HepG2 (cell line): Measurements from ENCODE around the gene EIF3A. TPM values are rescaled to one million over a fixed set of nuclear protein-coding genes. Genes with fewer than 3 reads are reported as not detected.
A peak's percentile ranks its signal among the peaks of the same experiment; 100 is the strongest.

Experiments
- FIP1L1 ChIP-seq: fragments of 200-400 bp; formaldehyde crosslinking; IDR thresholded peaks from 2 replicates; pipeline ENCODE4 v1.6.1; 2018; ENCODE audit warnings: low read depth, mild to moderate bottlenecking, low read length, moderate library complexity, borderline replicate concordance; ENCODE audit not compliant: insufficient read depth
- JUND ChIP-seq: sonication (generic); formaldehyde crosslinking; IDR thresholded peaks from 2 replicates; pipeline ENCODE4 v1.8.0; 2022; ENCODE audit warnings: mild to moderate bottlenecking, missing genetic modification reagents
- PHB2 ChIP-seq: fragments of 450-650 bp; IDR thresholded peaks from 2 replicates; pipeline ENCODE4 v1.6.1; 2018; ENCODE audit not compliant: partially characterized antibody
- POLR2AphosphoS2 ChIP-seq: IDR thresholded peaks from 2 replicates; pipeline ENCODE4 v1.6.1; 2011; ENCODE audit warnings: low read depth, low read length, improper control_type of control experiment
- SP5 ChIP-seq: IDR thresholded peaks from 2 replicates; pipeline ENCODE4 v1.6.1; 2016; ENCODE audit warnings: low read depth, borderline replicate concordance
- TBX2 ChIP-seq: sonication (generic); formaldehyde crosslinking; IDR thresholded peaks from 2 replicates; pipeline ENCODE4 v1.5.0; 2020; ENCODE audit warnings: missing genetic modification reagents, mild to moderate bottlenecking, borderline replicate concordance
- ZC3H13 ChIP-seq: sonication (generic); formaldehyde crosslinking; IDR thresholded peaks from 2 replicates; pipeline ENCODE4 v1.8.1; 2023; ENCODE audit warnings: mild to moderate bottlenecking, missing genetic modification reagents, moderate library complexity
- ZC3H4 ChIP-seq: sonication (generic); formaldehyde crosslinking; IDR thresholded peaks from 2 replicates; pipeline ENCODE4 v1.4.0; 2020; ENCODE audit warnings: missing genetic modification reagents, borderline replicate concordance
- ZFP36L2 ChIP-seq: sonication (generic); formaldehyde crosslinking; IDR thresholded peaks from 2 replicates; pipeline ENCODE4 v1.4.0; 2020; ENCODE audit warnings: missing genetic modification reagents
- ZFX ChIP-seq: sonication (generic); formaldehyde crosslinking; IDR thresholded peaks from 2 replicates; pipeline ENCODE4 v1.4.0; 2020; ENCODE audit warnings: mild to moderate bottlenecking, low read depth, missing genetic modification reagents, moderate library complexity
- ZNF317 ChIP-seq: sonication (generic); formaldehyde crosslinking; IDR thresholded peaks from 2 replicates; pipeline ENCODE4 v1.5.0; 2020; ENCODE audit warnings: mild to moderate bottlenecking, missing genetic modification reagents
- ZNF644 ChIP-seq: IDR thresholded peaks from 2 replicates; pipeline ENCODE4 v1.6.1; 2016; ENCODE audit warnings: low read depth
- ZNF724P ChIP-seq: sonication (generic); formaldehyde crosslinking; IDR thresholded peaks from 2 replicates; pipeline ENCODE4 v1.8.0; 2022; ENCODE audit warnings: missing genetic modification reagents, borderline replicate concordance
- polyA plus RNA-seq, 8 experiments: library from polyadenylated mRNA; depleted of rRNA in 3 of 8; stranded (reverse) in 7 of 8; unstranded in 1 of 8; fragments of >200 nt; fragmentation: Illumina TruSeq in 4 of 8; extraction: Trizol in 4 of 8; gene quantifications; 2 replicates each; pipeline versions ENCODE4 v1.2.1 to v1.2.3, GENCODE V29; 2011 to 2016; ENCODE audit warnings: low read depth in 4 of 8, missing spikeins in 1 of 8, mixed read lengths in 1 of 8; ENCODE audit not compliant: insufficient read depth in 1 of 8
- total RNA-seq, 5 experiments: library from RNA; depleted of rRNA; stranded (reverse); fragments of >200 nt; fragmentation: Illumina TruSeq; extraction: Trizol; gene quantifications; 2 replicates each; pipeline ENCODE4 v1.2.3, GENCODE V29; 2016; ENCODE audit warnings: low read depth in 1 of 5
- TF ChIP-seq, protein P1 (sequence below), 2 experiments: IDR thresholded peaks; 2 replicates each; pipeline ENCODE4 v1.6.1; 2011 to 2012; ENCODE audit warnings: low read length in 2 of 2, borderline replicate concordance in 1 of 2, low read depth in 1 of 2, mild to moderate bottlenecking in 1 of 2, moderate library complexity in 1 of 2
- TF ChIP-seq, protein P2 (sequence below): sonication (generic); formaldehyde crosslinking; IDR thresholded peaks from 2 replicates; pipeline ENCODE4 v1.8.1; 2023; ENCODE audit warnings: mild to moderate bottlenecking, moderate library complexity, missing genetic modification reagents
- TF ChIP-seq, protein P3 (sequence below): fragments of 450-650 bp; IDR thresholded peaks from 2 replicates; pipeline ENCODE4 v1.6.1; 2017
- TF ChIP-seq, protein P4 (sequence below), 2 experiments: sonication (generic) in 1 of 2; formaldehyde crosslinking in 1 of 2; IDR thresholded peaks; 2 replicates each; pipeline versions ENCODE4 v1.4.0 to v1.6.1; 2016 to 2020; ENCODE audit warnings: borderline replicate concordance in 1 of 2, low read depth in 1 of 2, mild to moderate bottlenecking in 1 of 2, missing genetic modification reagents in 1 of 2

EIF3A gene
- total and polyA plus RNA-seq, 2 of the 13 experiments (the other 11 are each of a cell fraction or from before 2014, with no cell fraction given), result 25.6 to 117 TPM

DNA sequence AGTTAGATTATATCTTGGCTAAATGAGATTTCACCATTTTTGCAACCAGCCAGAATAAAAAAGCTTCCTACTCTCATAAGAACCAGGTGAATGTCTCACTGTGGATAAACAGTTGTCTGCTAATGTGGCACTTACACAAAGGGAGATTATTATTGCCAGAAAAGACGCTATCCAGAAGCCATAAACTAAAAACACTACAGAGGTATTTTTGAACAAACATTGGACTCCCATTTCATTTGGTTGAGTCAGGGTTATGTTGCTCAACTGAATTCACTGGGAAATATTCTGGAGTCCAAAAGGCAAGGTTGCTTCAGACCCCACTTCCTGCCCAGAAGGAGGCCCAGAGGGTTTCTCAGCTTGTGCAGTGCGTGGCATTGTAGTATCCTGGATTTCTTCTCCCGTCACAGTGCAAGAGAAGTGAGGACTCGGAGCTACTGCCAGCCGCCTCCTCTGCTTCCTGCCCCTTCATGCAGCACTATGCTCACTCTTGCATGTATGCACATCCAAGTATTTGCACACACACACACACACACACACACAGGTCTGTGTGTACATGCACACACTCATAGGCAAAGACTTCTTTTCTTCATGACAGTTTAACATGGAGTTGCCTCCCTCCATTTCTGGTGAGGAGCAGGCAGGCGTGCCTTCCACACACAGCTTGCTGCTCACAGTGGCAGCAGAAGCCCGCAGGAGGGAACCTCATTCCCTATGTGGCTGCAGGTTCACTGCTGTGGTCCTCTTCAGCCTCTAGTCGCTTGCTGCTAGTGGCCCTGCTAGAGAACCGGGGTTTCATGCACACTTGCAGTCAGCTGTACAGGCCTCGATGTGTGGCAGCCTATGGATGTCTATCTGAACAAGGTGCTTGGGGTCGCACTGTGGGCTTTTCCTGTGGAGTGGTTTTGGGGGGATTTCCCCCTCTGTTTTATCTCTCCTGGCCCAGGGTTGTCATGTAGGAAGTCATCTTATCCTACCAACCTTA is 33.4 kb upstream of the EIF3A start (continued):
- TF ChIP-seq, protein P1, sequence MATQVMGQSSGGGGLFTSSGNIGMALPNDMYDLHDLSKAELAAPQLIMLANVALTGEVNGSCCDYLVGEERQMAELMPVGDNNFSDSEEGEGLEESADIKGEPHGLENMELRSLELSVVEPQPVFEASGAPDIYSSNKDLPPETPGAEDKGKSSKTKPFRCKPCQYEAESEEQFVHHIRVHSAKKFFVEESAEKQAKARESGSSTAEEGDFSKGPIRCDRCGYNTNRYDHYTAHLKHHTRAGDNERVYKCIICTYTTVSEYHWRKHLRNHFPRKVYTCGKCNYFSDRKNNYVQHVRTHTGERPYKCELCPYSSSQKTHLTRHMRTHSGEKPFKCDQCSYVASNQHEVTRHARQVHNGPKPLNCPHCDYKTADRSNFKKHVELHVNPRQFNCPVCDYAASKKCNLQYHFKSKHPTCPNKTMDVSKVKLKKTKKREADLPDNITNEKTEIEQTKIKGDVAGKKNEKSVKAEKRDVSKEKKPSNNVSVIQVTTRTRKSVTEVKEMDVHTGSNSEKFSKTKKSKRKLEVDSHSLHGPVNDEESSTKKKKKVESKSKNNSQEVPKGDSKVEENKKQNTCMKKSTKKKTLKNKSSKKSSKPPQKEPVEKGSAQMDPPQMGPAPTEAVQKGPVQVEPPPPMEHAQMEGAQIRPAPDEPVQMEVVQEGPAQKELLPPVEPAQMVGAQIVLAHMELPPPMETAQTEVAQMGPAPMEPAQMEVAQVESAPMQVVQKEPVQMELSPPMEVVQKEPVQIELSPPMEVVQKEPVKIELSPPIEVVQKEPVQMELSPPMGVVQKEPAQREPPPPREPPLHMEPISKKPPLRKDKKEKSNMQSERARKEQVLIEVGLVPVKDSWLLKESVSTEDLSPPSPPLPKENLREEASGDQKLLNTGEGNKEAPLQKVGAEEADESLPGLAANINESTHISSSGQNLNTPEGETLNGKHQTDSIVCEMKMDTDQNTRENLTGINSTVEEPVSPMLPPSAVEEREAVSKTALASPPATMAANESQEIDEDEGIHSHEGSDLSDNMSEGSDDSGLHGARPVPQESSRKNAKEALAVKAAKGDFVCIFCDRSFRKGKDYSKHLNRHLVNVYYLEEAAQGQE (IDR thresholded peaks at IDR 0.05; ENCODE audit: borderline replicate concordance in 1 of 2, low read depth in 1 of 2, low read length in 2 of 2), result peak in 1 of 2 experiments; percentile 70; a peak in 2 of 4 replicates
- TF ChIP-seq ZNF724P (CRISPR knock-in tag), result no peak
- peak; percentile 60; the same call in 1 of the 2 replicates for TF ChIP-seq POLR2AphosphoS2
- no peak for TF ChIP-seq ZC3H13
- no peak; the same call in 1 of the 2 replicates for TF ChIP-seq ZC3H4 (CRISPR knock-in tag)
- TF ChIP-seq ZFP36L2 (CRISPR knock-in tag), result no peak
- TF ChIP-seq, protein P2, sequence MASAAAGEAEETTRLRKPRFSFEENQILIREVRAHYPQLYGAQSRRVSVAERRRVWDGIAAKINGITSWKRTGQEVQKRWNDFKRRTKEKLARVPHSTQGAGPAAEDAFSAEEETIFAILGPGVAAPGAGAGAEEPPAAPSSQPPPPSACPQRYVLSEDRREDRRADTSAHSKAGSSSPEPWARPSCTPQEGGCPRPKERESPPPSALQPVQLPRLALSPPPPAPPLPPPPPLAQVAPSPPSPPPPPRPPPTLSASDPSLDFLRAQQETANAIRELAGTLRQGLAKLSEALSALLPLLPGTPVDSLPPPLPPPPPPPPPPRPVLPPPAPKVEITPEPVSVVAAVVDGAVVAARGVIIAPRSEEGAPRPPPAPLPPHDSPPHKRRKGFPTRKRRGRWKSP (CRISPR knock-in tag), result no peak
- TF ChIP-seq ZNF317 (CRISPR knock-in tag), result 0 out of 2 replicates have a peak, but pooled peaks have one; percentile 47
- no peak for TF ChIP-seq PHB2
- no peak for TF ChIP-seq SP5 (CRISPR knock-in tag)
- peak; percentile 67; the same call in 1 of the 2 replicates for TF ChIP-seq ZFX (CRISPR knock-in tag)
- peak; percentile 92 for TF ChIP-seq JUND
- TF ChIP-seq, protein P3, sequence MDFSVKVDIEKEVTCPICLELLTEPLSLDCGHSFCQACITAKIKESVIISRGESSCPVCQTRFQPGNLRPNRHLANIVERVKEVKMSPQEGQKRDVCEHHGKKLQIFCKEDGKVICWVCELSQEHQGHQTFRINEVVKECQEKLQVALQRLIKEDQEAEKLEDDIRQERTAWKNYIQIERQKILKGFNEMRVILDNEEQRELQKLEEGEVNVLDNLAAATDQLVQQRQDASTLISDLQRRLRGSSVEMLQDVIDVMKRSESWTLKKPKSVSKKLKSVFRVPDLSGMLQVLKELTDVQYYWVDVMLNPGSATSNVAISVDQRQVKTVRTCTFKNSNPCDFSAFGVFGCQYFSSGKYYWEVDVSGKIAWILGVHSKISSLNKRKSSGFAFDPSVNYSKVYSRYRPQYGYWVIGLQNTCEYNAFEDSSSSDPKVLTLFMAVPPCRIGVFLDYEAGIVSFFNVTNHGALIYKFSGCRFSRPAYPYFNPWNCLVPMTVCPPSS, result no peak
- TF ChIP-seq, protein P4, sequence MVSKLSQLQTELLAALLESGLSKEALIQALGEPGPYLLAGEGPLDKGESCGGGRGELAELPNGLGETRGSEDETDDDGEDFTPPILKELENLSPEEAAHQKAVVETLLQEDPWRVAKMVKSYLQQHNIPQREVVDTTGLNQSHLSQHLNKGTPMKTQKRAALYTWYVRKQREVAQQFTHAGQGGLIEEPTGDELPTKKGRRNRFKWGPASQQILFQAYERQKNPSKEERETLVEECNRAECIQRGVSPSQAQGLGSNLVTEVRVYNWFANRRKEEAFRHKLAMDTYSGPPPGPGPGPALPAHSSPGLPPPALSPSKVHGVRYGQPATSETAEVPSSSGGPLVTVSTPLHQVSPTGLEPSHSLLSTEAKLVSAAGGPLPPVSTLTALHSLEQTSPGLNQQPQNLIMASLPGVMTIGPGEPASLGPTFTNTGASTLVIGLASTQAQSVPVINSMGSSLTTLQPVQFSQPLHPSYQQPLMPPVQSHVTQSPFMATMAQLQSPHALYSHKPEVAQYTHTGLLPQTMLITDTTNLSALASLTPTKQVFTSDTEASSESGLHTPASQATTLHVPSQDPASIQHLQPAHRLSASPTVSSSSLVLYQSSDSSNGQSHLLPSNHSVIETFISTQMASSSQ (IDR thresholded peaks at IDR 0.05; ENCODE audit: low read depth), result no peak
- TF ChIP-seq, protein P4 (CRISPR knock-in tag; IDR thresholded peaks at IDR 0.05; ENCODE audit: borderline replicate concordance), result no peak
- TF ChIP-seq FIP1L1, result no peak
- peak; percentile 88 for TF ChIP-seq TBX2 (CRISPR knock-in tag)
- TF ChIP-seq ZNF644 (CRISPR knock-in tag), result peak; percentile 77
